GM23338 (cell line): Measurements from ENCODE around the gene RANGAP1. TPM values are rescaled to one million over a fixed set of nuclear protein-coding genes. Genes with fewer than 3 reads are reported as not detected.

Experiments
- CREB1 ChIP-seq: fragments of 250-450 bp; sonication (Bioruptor Pico); IDR thresholded peaks from 2 replicates; pipeline ENCODE4 v1.5.0; 2020; ENCODE audit warnings: low read depth, mild to moderate bottlenecking, moderate library complexity
- ETS1 ChIP-seq: IDR thresholded peaks from 2 replicates; pipeline ENCODE4 v1.6.1; 2016; ENCODE audit warnings: antibody characterized with exemption
- EZH2 ChIP-seq: fragments of 200-600 bp; sonication (generic); IDR thresholded peaks from one replicate; pipeline ENCODE4 v1.8.0; 2017; ENCODE audit warnings: antibody characterized with exemption, mild to moderate bottlenecking, low read depth; ENCODE audit not compliant: unreplicated experiment
- EZH2phosphoT487 ChIP-seq: fragments of 200-600 bp; sonication (generic); IDR thresholded peaks from one replicate; pipeline ENCODE4 v1.8.1; 2018; ENCODE audit warnings: antibody characterized with exemption; ENCODE audit not compliant: unreplicated experiment
- JUNB ChIP-seq: IDR thresholded peaks from one replicate; pipeline ENCODE4 v1.6.1; 2016; ENCODE audit warnings: antibody characterized with exemption; ENCODE audit not compliant: unreplicated experiment
- NANOG ChIP-seq: IDR thresholded peaks from 2 replicates; pipeline ENCODE4 v1.6.1; 2016; ENCODE audit warnings: antibody characterized with exemption, borderline replicate concordance
- POLR2AphosphoS5 ChIP-seq: IDR thresholded peaks from 2 replicates; pipeline ENCODE4 v1.6.1; 2016; ENCODE audit warnings: antibody characterized with exemption, low read depth
- REST ChIP-seq: IDR thresholded peaks from one replicate; pipeline ENCODE4 v1.6.1; 2018; ENCODE audit warnings: antibody characterized with exemption; ENCODE audit not compliant: unreplicated experiment
- STAT1 ChIP-seq: IDR thresholded peaks from one replicate; pipeline ENCODE4 v1.6.1; 2016; ENCODE audit warnings: antibody characterized with exemption; ENCODE audit not compliant: unreplicated experiment
- ZNF114 ChIP-seq: fragments of 250-450 bp; sonication (Bioruptor Pico); IDR thresholded peaks from 2 replicates; pipeline ENCODE4 v1.5.0; 2020; ENCODE audit warnings: mild to moderate bottlenecking, moderate library complexity
- ZNF462 ChIP-seq: fragments of 250-450 bp; sonication (Bioruptor Pico); IDR thresholded peaks from 2 replicates; pipeline ENCODE4 v1.5.0; 2020; ENCODE audit warnings: mild to moderate bottlenecking, moderate library complexity
- polyA plus RNA-seq: library from polyadenylated mRNA; unstranded; fragments of >200 nt; fragmentation: Nextera tagmentation; extraction: Ambion mirVana; gene quantifications from 2 replicates; pipeline ENCODE4 v1.2.1, GENCODE V29; 2016
- total RNA-seq: library from RNA; depleted of rRNA; stranded (reverse); fragments of >200 nt; shearing (Covaris generic); gene quantifications from 2 replicates; pipeline ENCODE4 v1.2.3, GENCODE V29; 2014

RANGAP1 gene
- total and polyA plus RNA-seq, 2 experiments from 2014 or later, result 54.7 to 141 TPM

- TF ChIP-seq ZNF462 (CRISPR knock-in tag), result no peak
- no peak for TF ChIP-seq EZH2
- TF ChIP-seq ZNF114 (CRISPR knock-in tag), result no peak
- TF ChIP-seq EZH2phosphoT487, result no peak
- no peak for TF ChIP-seq JUNB
- TF ChIP-seq NANOG, result no peak
- TF ChIP-seq REST, result no peak
- no peak for TF ChIP-seq ETS1
- TF ChIP-seq CREB1 (CRISPR knock-in tag), result no peak
- no peak for TF ChIP-seq STAT1
- TF ChIP-seq POLR2AphosphoS5, result no peak
These were observed 68.3 kb downstream of the RANGAP1 start (continued) for GRCh38 chr22:41217553-41218157.
